ENCODE data around the gene POU3F1. TPM values are rescaled to one million over a fixed set of nuclear protein-coding genes. Genes with fewer than 3 reads are reported as not detected.

Gene POU3F1
- total RNA-seq, 1 experiment from 2014 or later = 5.8 TPM

DNA sequence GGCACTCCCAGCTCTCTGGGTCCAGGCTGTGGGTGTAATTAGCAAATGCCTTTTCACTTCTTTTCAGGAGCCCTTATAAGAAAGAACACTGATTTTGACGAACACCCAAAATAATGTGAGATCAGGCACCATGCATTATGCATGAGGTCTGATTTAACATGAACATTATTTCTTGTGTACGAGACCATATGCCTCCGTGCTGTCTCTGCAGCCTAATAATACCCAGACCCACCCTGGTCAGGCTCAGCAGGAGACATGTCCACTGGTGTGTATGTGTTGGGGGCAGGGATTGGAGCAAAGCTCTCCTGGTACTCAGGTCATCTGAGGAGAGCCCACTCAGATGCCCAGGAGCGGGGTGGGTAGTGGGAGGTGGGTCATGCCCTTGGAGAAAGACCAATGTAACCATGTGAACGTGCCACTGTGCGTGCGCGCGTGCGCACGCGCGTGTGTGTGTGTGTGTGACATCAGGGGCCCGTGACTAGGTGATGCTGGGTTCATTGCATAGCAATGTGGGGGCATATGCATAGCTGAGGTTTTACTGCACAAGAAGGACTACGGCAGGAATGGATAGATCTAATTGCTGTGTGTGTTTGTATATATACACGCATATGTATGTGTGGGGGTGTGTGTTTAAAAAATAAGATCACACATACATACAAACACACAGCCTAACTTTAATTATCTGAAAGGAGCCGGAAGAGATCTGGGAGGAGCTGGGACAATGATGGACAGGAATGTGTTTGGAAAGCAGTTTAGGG lies 7.1 kb downstream of the POU3F1 start:
- peaks cover 3% of the 10 kb centered on the region; the same call in 1 of the 2 replicates for H3K27me3 ChIP-seq (ENCODE audit: insufficient read depth, low read length)
- TF ChIP-seq, protein P1, sequence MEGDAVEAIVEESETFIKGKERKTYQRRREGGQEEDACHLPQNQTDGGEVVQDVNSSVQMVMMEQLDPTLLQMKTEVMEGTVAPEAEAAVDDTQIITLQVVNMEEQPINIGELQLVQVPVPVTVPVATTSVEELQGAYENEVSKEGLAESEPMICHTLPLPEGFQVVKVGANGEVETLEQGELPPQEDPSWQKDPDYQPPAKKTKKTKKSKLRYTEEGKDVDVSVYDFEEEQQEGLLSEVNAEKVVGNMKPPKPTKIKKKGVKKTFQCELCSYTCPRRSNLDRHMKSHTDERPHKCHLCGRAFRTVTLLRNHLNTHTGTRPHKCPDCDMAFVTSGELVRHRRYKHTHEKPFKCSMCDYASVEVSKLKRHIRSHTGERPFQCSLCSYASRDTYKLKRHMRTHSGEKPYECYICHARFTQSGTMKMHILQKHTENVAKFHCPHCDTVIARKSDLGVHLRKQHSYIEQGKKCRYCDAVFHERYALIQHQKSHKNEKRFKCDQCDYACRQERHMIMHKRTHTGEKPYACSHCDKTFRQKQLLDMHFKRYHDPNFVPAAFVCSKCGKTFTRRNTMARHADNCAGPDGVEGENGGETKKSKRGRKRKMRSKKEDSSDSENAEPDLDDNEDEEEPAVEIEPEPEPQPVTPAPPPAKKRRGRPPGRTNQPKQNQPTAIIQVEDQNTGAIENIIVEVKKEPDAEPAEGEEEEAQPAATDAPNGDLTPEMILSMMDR (conservative IDR thresholded peaks at IDR 0.05) = no peak
- no peak overlapping the region for H3K9ac ChIP-seq (ENCODE audit: extremely low read depth, insufficient read length, low read length)
- no peak overlapping the region for H3K27ac Mint-ChIP-seq
- no peak overlapping the region for H3K4me2 ChIP-seq (ENCODE audit: insufficient read depth, insufficient read length, low read length)
- H4K5ac ChIP-seq (ENCODE audit: insufficient read length, low read depth, low read length) = no peak overlapping the region
- peaks cover 24% of the 10 kb centered on the region for H3K27me3 Mint-ChIP-seq (ENCODE audit: low read depth)
- no peak overlapping the region for H3K56ac ChIP-seq (ENCODE audit: insufficient read length, low read depth, low read length)
- peaks cover 17 to 42% (median 33%) of the 10 kb centered on the region in 3 experiments for H3K36me3 Mint-ChIP-seq (ENCODE audit: insufficient read depth in 1 of 3, low read depth in 3 of 3)
- H4K20me1 ChIP-seq (ENCODE audit: control insufficient read depth, insufficient read depth, insufficient read length) = no peaks in the 10 kb centered on the region
- H3K4me1 Mint-ChIP-seq = peaks cover 23 to 41% of the 10 kb centered on the region in 2 experiments
- no peak overlapping the region for H3K23ac ChIP-seq (ENCODE audit: insufficient read length, low read depth, low read length)
- no peak overlapping the region for H3K14ac ChIP-seq (ENCODE audit: insufficient read depth, low read length)
- no peak overlapping the region for H2AK5ac ChIP-seq (ENCODE audit: insufficient read length, low read length)
- no peak for DNase-seq
- H3K4me1 ChIP-seq (ENCODE audit: insufficient read depth, low read length) = 0 out of 2 replicates have a peak, but pooled peaks cover 1% of the 10 kb centered on the region
- no peaks in the 10 kb centered on the region; the same call in 1 of the 2 replicates for H3K79me2 ChIP-seq (ENCODE audit: insufficient read depth, low read length)
- H3K9me3 Mint-ChIP-seq = peaks cover 0 to 6% of the 10 kb centered on the region in 2 experiments; a peak in 3 of 5 replicates
- H2BK12ac ChIP-seq (ENCODE audit: insufficient read length, low read depth, low read length) = no peak overlapping the region
- no CpG with 5 or more reads among the region's 17 CpGs for WGBS (ENCODE audit: extremely low coverage, insufficient read length, low lambda C conversion rate)
- no peak overlapping the region for H2BK15ac ChIP-seq (ENCODE audit: low read depth, low read length)
- no peak overlapping the region for H3K4ac ChIP-seq (ENCODE audit: low read depth, low read length)
- H4K8ac ChIP-seq (replicated peaks; ENCODE audit: insufficient read length, low read depth, low read length) = no peak overlapping the region
- no peak overlapping the region for H2BK120ac ChIP-seq (ENCODE audit: low read depth, low read length, poor library complexity, severe bottlenecking)
- H3K27ac ChIP-seq (ENCODE audit: insufficient read length, low read depth, low read length) = no peak overlapping the region
- H3K4me3 Mint-ChIP-seq = no peak overlapping the region
- peaks cover 5% of the 10 kb centered on the region for H3K23me2 ChIP-seq (ENCODE audit: insufficient read length, low read depth, low read length, poor library complexity, severe bottlenecking)
- no peak overlapping the region for H4K91ac ChIP-seq (ENCODE audit: insufficient read length, low read depth, low read length)
- no peak overlapping the region for H3K18ac ChIP-seq (ENCODE audit: insufficient read length, low read depth, low read length)
- no peak overlapping the region for H2AFZ ChIP-seq (ENCODE audit: low read length)
- no peaks in the 10 kb centered on the region for H3K9me3 ChIP-seq (ENCODE audit: control insufficient read depth, low read depth, low read length)
- H2BK5ac ChIP-seq (ENCODE audit: insufficient read length, low read length) = no peak overlapping the region
- H2BK20ac ChIP-seq (ENCODE audit: low read depth, low read length, poor library complexity, severe bottlenecking) = no peak overlapping the region
- H3T11ph ChIP-seq (ENCODE audit: low read length) = no peak overlapping the region
- no peaks in the 10 kb centered on the region for H3K79me1 ChIP-seq (ENCODE audit: insufficient read depth, low read depth, low read length, poor library complexity, severe bottlenecking)

All from H9 (cell line).